HL-60 (cell line): Measurements from ENCODE around the gene CREB5.

Experiments used
- GABPA ChIP-seq: IDR thresholded peaks from 2 replicates; pipeline ENCODE4 v1.6.1; 2012; ENCODE audit warnings: low read depth
- POLR2AphosphoS5 ChIP-seq: IDR thresholded peaks from 2 replicates; pipeline ENCODE4 v1.6.1; 2012; ENCODE audit warnings: low read depth
- REST ChIP-seq: IDR thresholded peaks from 2 replicates; pipeline ENCODE4 v1.6.1; 2012; ENCODE audit warnings: low read depth; ENCODE audit not compliant: insufficient replicate concordance

GRCh38 chr7:28761505-28761904, 349.2 kb downstream of the CREB5 start:
- no peak for TF ChIP-seq POLR2AphosphoS5
- no peak for TF ChIP-seq REST
- no peak for TF ChIP-seq GABPA
